ELR (cell line): ENCODE data around the gene SUPT4H1.

Source experiments
- DNase-seq: peaks from one replicate; pipeline ENCODE4 v3.0.0-alpha.2; 2015; ENCODE audit warnings: low read depth

SUPT4H1 gene

GRCh38 chr17:58380207-58381123 lies 28.5 kb upstream of the SUPT4H1 start:
- DNase-seq: no peak

- DNase-seq: no peak
Measured at GRCh38 chr17:58379511-58379824, 27.5 kb upstream of the SUPT4H1 start.

- no peak for DNase-seq
Measured at GRCh38 chr17:58378733-58379510, 26.9 kb upstream of the SUPT4H1 start.

- DNase-seq: no peak
Measured at GRCh38 chr17:58377661-58378060, 25.7 kb upstream of the SUPT4H1 start.

GRCh38 chr17:58377093-58377601 lies 25.1 kb upstream of the SUPT4H1 start:
- DNase-seq: no peak

GRCh38 chr17:58376472-58377000 lies 24.5 kb upstream of the SUPT4H1 start:
- DNase-seq: no peak

- no peak for DNase-seq
Measured at GRCh38 chr17:58375811-58376210, 23.8 kb upstream of the SUPT4H1 start.

- DNase-seq: no peak
Measured at GRCh38 chr17:58375256-58375655, 23.3 kb upstream of the SUPT4H1 start.

- no peak for DNase-seq
Measured at GRCh38 chr17:58373923-58374322, 21.9 kb upstream of the SUPT4H1 start.

GRCh38 chr17:58373003-58373402 lies 21.0 kb upstream of the SUPT4H1 start:
- no peak for DNase-seq

- DNase-seq: no peak
Measured at GRCh38 chr17:58371300-58371950, 19.4 kb upstream of the SUPT4H1 start.

GRCh38 chr17:58370716-58371115 lies 18.7 kb upstream of the SUPT4H1 start:
- DNase-seq: no peak

- no peak for DNase-seq
Measured at GRCh38 chr17:58370309-58370708, 18.3 kb upstream of the SUPT4H1 start.

- DNase-seq: no peak
Measured at GRCh38 chr17:58369214-58370031, 17.4 kb upstream of the SUPT4H1 start.

GRCh38 chr17:58368860-58369213 lies 16.8 kb upstream of the SUPT4H1 start:
- DNase-seq: no peak

GRCh38 chr17:58367461-58367860 lies 15.5 kb upstream of the SUPT4H1 start:
- no peak for DNase-seq

GRCh38 chr17:58365980-58366595 lies 14.1 kb upstream of the SUPT4H1 start:
- no peak for DNase-seq

- no peak for DNase-seq
Measured at GRCh38 chr17:58365185-58365979, 13.4 kb upstream of the SUPT4H1 start.

- no peak for DNase-seq
Measured at GRCh38 chr17:58364270-58364942, 12.4 kb upstream of the SUPT4H1 start.
